Fibroblast of lung (primary cell): ENCODE data around the gene POR. TPM values are rescaled to one million over a fixed set of nuclear protein-coding genes. Genes with fewer than 3 reads are reported as not detected.

Experiments
- DNase-seq, 2 donors: peaks; one replicate each; pipeline versions ENCODE4 v3.0.0 to v3.0.0-alpha.2; 2010; ENCODE audit warnings: low read depth in 2 of 2
- H2AFZ ChIP-seq: 2 replicates; pipeline ENCODE4 v1.5.1; 2012; ENCODE audit warnings: low read length, control low read depth, inconsistent platforms
- H3K27ac ChIP-seq: 2 replicates; pipeline ENCODE4 v1.5.1; 2011; ENCODE audit warnings: low read length, control low read depth; ENCODE audit not compliant: insufficient read depth
- H3K27me3 ChIP-seq: 2 replicates; pipeline ENCODE4 v1.5.1; 2011; ENCODE audit warnings: mild to moderate bottlenecking, low read length; ENCODE audit not compliant: control insufficient read depth, insufficient read depth
- H3K36me3 ChIP-seq: 2 replicates; pipeline ENCODE4 v1.5.1; 2011; ENCODE audit warnings: low read length; ENCODE audit not compliant: control insufficient read depth, insufficient read depth
- H3K4me1 ChIP-seq: 2 replicates; pipeline ENCODE4 v1.5.1; 2011; ENCODE audit warnings: low read length; ENCODE audit not compliant: control insufficient read depth, insufficient read depth; ENCODE audit errors: extremely low read depth
- H3K4me2 ChIP-seq: 2 replicates; pipeline ENCODE4 v1.5.1; 2011; ENCODE audit warnings: low read length, control low read depth; ENCODE audit not compliant: insufficient read depth; ENCODE audit errors: extremely low read depth
- H3K4me3 ChIP-seq, 4 experiments: fragments of 200-600 bp in 1 of 4; sonication (generic) in 1 of 4; replicated peaks in 1 of 4; 2 replicates each; pipeline ENCODE4 v1.5.1; 2011 to 2016; ENCODE audit warnings: low read length in 4 of 4, low read depth in 3 of 4, mild to moderate bottlenecking in 3 of 4, control low read depth in 2 of 4, inconsistent platforms in 1 of 4, mixed read lengths in 1 of 4; ENCODE audit not compliant: insufficient read depth in 1 of 4; ENCODE audit errors: control extremely low read depth in 1 of 4
- H3K79me2 ChIP-seq: 2 replicates; pipeline ENCODE4 v1.5.1; 2012; ENCODE audit warnings: mild to moderate bottlenecking, low read length, inconsistent platforms; ENCODE audit not compliant: control insufficient read depth, insufficient read depth
- H3K9ac ChIP-seq: 2 replicates; pipeline ENCODE4 v1.5.1; 2011; ENCODE audit warnings: mild to moderate bottlenecking, low read length, control low read depth; ENCODE audit not compliant: insufficient read depth
- H3K9me3 ChIP-seq: 2 replicates; pipeline ENCODE4 v1.5.1; 2012; ENCODE audit warnings: low read depth, low read length; ENCODE audit not compliant: control insufficient read depth, insufficient read depth
- H4K20me1 ChIP-seq: 2 replicates; pipeline ENCODE4 v1.5.1; 2011; ENCODE audit warnings: low read length; ENCODE audit not compliant: control insufficient read depth, insufficient read depth; ENCODE audit errors: extremely low read depth
- EZH2 ChIP-seq: IDR thresholded peaks from 2 replicates; pipeline ENCODE4 v1.5.1; 2012; ENCODE audit warnings: low read length, control low read depth, mild to moderate bottlenecking; ENCODE audit errors: missing control alignments
- polyA plus RNA-seq, 2 donors: library from polyadenylated mRNA; depleted of rRNA in 1 of 2; stranded (reverse) in 1 of 2; unstranded in 1 of 2; fragments of >200 nt; gene quantifications; 2 replicates each; pipeline ENCODE4 v1.2.1, GENCODE V29; 2011 to 2012; ENCODE audit warnings: missing spikeins in 1 of 2
- total RNA-seq: library from RNA; depleted of rRNA; stranded (reverse); fragments of >200 nt; gene quantifications from 2 replicates; pipeline ENCODE4 v1.2.1, GENCODE V29; 2014
- TF ChIP-seq, protein P1 (sequence below), 2 donors: IDR thresholded peaks in 1 of 2; conservative IDR thresholded peaks in 1 of 2; 1 replicate in 1 of 2; 2 replicates in 1 of 2; pipeline ENCODE4 v1.5.1; 2011 to 2012; ENCODE audit warnings: low read length in 2 of 2, control low read depth in 1 of 2, inconsistent platforms in 1 of 2, low read depth in 1 of 2, mild to moderate bottlenecking in 1 of 2

Gene POR
- total and polyA plus RNA-seq, 2 donors (not counting 1 experiment from before 2014, with no cell fraction given), result 36.2 to 207 TPM

- Histone ChIP-seq H3K4me1 (no peaks in the 10 kb centered on the region), H3K9me3 (no peaks in the 10 kb centered on the region), H3K4me3 (no peak overlapping the region), H2AFZ (no peak overlapping the region), H3K9ac (no peak overlapping the region), H4K20me1 (no peaks in the 10 kb centered on the region), H3K4me2 (no peak overlapping the region), H3K79me2 (no peaks in the 10 kb centered on the region), H3K27me3 (no peaks in the 10 kb centered on the region), H3K36me3 (peaks cover 44% of the 10 kb centered on the region), H3K27ac (no peak overlapping the region)
- TF ChIP-seq EZH2, result no peak
- TF ChIP-seq, protein P1, sequence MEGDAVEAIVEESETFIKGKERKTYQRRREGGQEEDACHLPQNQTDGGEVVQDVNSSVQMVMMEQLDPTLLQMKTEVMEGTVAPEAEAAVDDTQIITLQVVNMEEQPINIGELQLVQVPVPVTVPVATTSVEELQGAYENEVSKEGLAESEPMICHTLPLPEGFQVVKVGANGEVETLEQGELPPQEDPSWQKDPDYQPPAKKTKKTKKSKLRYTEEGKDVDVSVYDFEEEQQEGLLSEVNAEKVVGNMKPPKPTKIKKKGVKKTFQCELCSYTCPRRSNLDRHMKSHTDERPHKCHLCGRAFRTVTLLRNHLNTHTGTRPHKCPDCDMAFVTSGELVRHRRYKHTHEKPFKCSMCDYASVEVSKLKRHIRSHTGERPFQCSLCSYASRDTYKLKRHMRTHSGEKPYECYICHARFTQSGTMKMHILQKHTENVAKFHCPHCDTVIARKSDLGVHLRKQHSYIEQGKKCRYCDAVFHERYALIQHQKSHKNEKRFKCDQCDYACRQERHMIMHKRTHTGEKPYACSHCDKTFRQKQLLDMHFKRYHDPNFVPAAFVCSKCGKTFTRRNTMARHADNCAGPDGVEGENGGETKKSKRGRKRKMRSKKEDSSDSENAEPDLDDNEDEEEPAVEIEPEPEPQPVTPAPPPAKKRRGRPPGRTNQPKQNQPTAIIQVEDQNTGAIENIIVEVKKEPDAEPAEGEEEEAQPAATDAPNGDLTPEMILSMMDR (conservative IDR thresholded peaks at IDR 0.05 in 1 of 2, IDR thresholded peaks at IDR 0.05 in 1 of 2; ENCODE audit: low read depth in 1 of 2, low read length in 2 of 2), result no peak
- DNase-seq, result no peak
These were observed 70.1 kb downstream of the POR start for GRCh38 chr7:75985009-75985517.

DNA sequence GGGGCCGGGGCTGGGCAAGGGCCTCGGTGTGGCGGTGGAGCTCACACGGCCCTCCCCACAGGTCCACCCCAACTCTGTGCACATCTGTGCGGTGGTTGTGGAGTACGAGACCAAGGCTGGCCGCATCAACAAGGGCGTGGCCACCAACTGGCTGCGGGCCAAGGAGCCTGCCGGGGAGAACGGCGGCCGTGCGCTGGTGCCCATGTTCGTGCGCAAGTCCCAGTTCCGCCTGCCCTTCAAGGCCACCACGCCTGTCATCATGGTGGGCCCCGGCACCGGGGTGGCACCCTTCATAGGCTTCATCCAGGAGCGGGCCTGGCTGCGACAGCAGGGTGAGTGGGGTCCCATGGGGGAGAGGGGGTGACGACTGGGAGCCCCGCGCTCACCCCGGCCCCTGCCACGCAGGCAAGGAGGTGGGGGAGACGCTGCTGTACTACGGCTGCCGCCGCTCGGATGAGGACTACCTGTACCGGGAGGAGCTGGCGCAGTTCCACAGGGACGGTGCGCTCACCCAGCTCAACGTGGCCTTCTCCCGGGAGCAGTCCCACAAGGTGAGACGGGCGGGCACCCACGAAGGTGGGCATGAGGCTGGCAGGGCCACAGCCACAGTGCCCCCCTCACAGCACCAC, 70.7 kb downstream of the POR start:
- H3K4me1 ChIP-seq, result no peaks in the 10 kb centered on the region
- no peaks in the 10 kb centered on the region for H3K9me3 ChIP-seq
- peaks cover 42% of the 10 kb centered on the region for H3K36me3 ChIP-seq
- H3K9ac ChIP-seq, result no peak overlapping the region
- DNase-seq, result no peak
- H3K79me2 ChIP-seq, result no peaks in the 10 kb centered on the region
- no peaks in the 10 kb centered on the region for H3K27me3 ChIP-seq
- no peak overlapping the region for H3K4me2 ChIP-seq
- no peak overlapping the region for H2AFZ ChIP-seq
- TF ChIP-seq, protein P1 (conservative IDR thresholded peaks at IDR 0.05 in 1 of 2, IDR thresholded peaks at IDR 0.05 in 1 of 2; ENCODE audit: low read depth in 1 of 2, low read length in 2 of 2), result no peak
- no peak for TF ChIP-seq EZH2
- H3K27ac ChIP-seq, result no peak overlapping the region
- no peaks in the 10 kb centered on the region for H4K20me1 ChIP-seq
- H3K4me3 ChIP-seq, result no peak overlapping the region

- H3K27ac ChIP-seq, result no peak overlapping the region
- H3K9me3 ChIP-seq, result no peaks in the 10 kb centered on the region
- H3K36me3 ChIP-seq, result peaks cover 36% of the 10 kb centered on the region
- no peaks in the 10 kb centered on the region for H4K20me1 ChIP-seq
- no peak overlapping the region for H2AFZ ChIP-seq
- H3K27me3 ChIP-seq, result no peaks in the 10 kb centered on the region
- H3K4me3 ChIP-seq, result no peak overlapping the region
- H3K4me2 ChIP-seq, result no peak overlapping the region
- no peaks in the 10 kb centered on the region for H3K4me1 ChIP-seq
- no peak for DNase-seq
- TF ChIP-seq, protein P1 (conservative IDR thresholded peaks at IDR 0.05 in 1 of 2, IDR thresholded peaks at IDR 0.05 in 1 of 2; ENCODE audit: low read depth in 1 of 2, low read length in 2 of 2), result no peak
- no peak for TF ChIP-seq EZH2
- H3K79me2 ChIP-seq, result no peaks in the 10 kb centered on the region
- no peak overlapping the region for H3K9ac ChIP-seq
These were observed 71.3 kb downstream of the POR start for GRCh38 chr7:75986147-75986781.
